HG03342 (cell line): ENCODE results near the gene UGT1A7.

ENCODE experiments used
- ATAC-seq: cut with Tn5 transposase; IDR thresholded peaks from one replicate; pipeline ENCODE4 v1.9.1; 2021; ENCODE audit warnings: mild to moderate bottlenecking, moderate library complexity; ENCODE audit not compliant: unreplicated experiment

Gene UGT1A7

DNA sequence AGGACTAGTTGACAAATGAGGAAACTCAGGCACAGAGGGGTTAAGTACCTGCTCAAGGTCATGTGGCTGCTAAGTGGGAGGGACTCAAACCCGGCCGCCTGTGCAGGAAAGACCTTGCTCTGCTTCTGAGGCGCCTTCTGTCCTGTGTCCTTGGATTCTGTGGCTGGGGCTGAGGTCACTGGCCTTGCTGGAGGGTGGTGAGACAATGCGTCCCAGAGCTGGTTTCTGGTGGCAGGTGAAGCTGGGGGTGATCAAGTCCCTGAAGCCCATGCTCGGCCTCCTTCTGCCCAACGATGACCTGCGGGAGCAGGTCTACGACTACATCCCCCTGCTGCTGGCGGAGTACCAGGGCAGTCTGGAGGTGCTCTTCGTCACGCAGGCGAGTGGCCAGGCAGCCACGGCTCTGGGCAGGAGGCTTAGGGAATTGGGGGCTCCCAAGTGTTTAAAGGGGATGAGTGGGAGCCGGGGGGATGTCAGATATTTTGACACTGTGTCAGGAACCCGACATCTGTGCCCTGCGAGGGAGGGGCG is 112.5 kb downstream of the UGT1A7 start:
- ATAC-seq: no peak

DNA sequence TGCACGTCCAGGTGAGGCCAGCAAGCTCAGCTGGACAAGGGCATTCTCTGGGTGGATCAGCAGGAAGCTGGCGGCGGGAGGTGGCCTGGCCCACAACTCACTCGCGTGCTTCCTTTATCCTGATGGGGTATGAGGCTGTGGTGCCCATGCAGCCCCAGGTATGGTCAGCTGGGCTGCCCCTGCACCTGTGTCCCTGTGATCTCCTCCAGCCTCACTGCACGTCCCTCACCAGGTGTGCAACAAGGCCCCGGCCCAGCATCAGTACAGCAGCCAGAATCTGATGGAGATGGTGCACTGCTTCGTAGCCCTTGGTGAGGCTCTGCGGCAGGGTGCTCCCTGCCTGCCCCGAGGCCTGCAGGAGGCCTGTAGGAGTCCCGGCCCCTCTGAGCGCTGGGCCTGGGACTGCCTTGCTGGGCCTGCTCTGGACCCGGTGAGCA is 114.1 kb downstream of the UGT1A7 start:
- ATAC-seq: no peak

DNA sequence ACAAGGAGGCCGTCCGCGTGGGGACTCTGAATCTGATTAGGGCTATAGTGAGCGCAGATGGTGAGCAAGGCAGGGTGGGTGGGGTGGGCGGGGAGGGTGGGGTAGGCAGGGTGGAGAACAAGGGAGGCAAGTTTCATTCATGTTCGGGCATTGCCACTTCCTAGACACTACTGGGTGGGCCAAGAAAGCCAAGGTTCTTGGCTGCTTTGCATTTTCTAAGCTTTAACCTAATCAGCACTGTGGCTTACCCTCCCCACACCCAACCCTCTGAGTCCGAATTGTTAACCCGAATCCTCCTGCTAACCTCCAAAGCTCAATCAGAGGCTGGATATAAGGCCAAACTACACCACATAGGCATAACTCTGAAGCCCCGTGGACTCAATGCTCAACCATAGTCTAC is 114.6 kb downstream of the UGT1A7 start:
- ATAC-seq: no peak

DNA sequence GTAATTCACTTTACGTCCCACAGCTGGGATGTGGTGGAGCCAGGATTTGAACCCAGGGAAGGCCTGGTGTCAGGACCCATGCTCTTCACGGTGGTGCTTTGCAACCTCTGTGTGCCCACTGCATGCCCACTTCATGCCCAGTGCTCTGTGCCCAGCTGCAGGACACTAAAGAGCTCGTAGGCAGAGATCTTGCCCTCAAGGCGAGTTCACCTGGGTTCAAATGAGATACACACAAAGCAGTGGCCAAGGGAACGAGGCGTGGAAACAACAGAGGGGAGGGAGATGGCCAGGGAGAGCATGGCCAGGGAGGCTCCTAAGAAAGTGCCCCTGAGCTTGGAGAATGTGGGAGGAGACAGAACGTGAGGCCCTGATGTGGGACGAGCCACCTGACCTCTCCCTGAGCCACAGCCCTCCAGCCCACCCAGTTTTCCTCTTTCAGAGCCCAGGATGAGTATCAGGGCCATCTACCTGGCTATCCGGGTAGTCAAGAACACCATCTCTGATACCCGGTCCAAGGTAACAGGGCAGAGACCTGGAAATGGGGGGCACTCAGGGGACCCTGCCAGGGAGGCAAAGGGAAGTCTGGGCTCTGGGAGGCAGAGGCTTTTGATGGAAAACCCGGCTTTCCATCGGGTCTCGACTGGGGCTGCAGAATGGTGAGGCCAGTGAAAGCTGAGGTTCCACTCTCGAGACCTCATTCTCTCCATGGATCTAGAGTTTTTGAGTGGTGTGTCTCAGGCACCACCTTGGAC is 116.8 kb downstream of the UGT1A7 start:
- no peak for ATAC-seq

DNA sequence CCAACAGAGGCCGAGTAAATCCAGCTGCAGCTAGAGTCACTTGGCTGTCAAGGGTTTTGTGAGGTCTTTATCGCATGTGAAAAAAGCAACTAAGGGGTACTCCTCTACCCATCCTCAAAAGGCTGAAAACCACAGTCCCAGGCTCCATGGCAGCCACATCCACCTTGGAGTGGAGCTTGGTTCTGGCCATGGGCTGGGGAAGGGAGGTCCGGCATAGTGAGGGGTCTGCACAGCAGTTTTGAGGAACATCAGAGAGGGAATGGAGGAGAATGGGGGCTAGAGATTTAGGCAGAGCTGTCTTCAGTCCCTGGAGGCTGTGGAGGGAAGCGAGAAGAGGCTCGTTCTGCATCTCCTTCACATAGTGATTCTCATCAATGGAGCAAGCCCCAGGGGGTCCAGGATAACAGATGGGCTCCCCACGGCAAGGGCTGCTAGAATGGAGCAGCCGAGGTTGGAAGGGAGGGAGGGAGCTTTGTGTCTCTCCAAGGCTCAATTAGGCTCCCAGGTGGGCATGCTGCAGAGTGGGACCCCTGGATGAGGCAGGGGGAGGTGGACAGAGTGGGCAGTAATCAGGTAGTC is 117.5 kb downstream of the UGT1A7 start:
- no peak for ATAC-seq

DNA sequence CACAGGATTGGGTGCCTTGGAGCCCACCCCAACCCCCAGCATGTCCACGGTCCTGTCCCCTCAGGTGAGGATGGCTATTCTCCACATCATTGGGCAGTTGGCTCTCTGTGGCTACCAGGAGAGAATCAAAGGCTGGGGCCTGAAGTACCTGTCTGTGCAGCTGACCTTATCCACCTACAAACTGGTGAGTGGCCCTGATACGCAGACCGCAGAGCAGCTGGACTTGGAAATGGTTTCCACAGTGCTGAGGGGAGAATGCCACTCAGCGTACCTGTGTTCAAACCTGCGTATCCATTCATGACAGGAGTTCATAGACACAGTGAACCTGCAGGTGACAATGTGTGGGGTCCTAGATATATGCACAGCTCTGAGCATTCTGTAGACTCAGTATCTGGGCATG is 118.0 kb downstream of the UGT1A7 start:
- no peak for ATAC-seq

DNA sequence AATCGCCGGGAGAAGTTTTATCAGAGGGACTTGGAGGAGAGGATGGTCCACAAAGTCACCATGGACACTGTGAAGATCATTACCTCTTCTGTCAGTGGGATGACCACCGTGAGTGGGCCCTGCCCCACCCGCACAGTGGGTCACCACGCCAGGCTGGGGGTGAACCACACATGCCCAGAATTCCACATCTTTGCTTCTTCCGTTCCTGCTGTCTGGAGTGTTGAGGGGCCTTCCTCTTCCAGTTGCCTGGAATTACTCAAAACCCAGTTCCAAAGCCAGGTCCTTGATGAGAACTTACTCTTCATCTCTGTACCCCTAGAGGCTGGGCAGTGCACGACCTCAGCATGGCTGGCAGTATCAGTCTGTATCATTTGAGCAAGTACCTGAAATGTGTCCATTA is 118.5 kb downstream of the UGT1A7 start:
- ATAC-seq: no peak

DNA sequence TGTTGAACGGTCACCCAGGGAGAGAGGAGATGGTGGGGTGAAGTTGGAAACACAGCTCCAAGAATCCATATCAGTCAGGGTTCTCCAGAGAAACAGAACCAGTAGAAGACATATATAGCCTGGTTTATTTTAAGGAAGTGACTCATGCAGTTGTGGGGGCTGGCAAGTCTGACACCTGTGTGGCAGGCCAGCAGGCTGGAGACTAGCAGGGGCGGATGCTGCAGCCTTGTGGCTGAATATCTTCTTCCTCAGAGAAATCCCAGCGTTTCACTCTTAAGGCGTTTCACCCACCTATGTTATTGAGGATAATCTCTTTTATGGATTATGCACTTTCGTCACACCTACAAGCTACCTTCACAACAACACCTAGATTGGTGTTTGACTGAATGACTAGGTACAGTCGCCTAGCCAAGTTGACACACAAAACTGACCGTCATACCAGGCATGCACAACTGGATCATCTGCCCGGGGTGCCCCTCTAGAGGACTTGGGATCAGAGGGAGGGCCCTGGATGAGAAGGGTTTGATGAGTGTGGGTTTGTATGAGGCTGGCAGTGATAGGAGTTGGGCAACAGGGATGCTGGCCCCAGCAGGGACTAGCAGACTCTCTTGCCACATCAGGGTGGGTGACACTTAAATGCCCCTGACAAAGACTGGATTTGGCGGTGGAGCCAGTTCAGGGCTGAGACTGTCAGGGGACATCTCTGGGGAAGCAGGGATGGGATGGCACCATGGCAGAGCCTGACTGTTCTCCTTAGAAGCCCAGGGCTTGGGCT is 119.8 kb downstream of the UGT1A7 start:
- no peak for ATAC-seq

DNA sequence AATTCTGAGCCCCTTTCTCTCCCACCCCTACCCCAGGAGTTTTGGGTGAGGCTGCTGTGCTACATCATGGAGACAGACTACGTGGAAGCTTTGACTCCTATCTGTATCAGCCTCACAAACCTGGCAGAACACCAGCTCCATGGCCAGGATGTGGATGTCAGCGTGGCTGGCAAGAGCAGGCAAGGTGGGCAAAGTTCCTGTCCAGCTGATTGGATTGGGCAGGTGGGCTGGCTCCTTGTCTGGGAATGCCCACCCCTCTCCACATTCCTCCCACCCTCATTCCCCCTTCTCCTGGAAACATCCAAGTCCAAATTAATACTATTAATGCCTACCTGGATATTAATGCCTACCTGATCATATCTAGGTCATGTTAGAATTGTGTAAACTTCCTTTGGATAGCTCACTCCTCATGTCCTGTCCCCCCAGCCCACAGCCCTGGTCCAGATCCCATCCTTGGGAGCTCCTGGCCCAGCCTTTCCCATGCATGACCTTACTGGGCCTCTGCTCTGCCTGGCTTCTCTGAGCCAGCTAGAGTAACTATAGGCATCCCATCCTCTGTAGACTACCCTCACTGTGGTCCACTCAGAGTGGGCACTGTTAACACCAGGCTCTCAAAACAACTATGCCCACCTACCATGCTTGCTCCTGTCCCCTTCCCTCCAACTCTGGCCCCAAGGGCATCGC is 120.6 kb downstream of the UGT1A7 start:
- ATAC-seq: no peak

DNA sequence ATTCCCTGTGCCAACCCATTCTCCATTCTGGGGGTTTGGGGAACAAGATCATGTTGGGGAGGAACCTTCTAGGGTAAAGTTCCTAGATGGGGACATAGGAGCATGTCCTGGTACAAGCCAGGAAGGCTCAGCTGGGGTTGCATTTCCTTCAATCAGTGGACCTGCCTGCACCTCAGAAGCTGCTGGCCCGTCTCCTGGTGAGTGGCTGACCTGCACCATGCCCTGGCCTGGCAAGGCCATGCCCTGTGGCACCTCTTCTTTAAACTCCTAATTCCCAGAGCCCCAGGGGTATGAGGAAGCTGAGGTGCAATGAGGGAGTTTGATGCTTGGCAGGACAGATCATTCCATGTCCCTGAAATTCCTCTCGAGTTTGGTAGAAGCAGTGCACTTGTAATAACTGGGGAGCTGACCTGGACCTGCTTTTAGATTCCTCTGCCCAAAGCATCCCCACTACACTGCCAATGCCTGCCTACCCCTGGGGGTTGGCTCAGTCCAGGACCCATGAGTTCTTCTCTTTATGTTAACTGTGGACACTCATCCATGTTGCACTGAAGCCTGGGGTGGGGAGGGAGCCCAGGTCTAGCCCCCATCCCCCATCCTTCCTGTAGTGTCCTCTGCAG is 121.7 kb downstream of the UGT1A7 start:
- ATAC-seq: no peak

DNA sequence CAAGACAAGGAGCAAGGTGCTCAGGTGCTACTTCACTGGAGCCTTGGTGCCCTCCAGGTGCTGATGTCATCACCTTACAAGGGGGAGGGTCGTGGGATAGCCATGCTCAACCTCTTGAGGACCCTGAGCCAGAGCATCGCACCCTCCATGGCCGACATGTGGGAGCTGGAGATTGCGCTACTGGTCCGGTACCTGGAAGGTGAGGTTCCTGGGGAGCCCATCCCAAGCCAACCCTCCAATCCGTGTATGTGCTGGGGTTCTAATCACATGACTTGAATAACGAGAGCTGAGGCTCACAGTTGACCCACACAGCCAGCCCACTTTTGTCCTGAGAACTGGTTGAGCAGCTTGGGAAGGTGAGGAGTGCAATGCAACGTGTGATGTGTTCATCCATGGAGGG is 122.3 kb downstream of the UGT1A7 start:
- no peak for ATAC-seq

DNA sequence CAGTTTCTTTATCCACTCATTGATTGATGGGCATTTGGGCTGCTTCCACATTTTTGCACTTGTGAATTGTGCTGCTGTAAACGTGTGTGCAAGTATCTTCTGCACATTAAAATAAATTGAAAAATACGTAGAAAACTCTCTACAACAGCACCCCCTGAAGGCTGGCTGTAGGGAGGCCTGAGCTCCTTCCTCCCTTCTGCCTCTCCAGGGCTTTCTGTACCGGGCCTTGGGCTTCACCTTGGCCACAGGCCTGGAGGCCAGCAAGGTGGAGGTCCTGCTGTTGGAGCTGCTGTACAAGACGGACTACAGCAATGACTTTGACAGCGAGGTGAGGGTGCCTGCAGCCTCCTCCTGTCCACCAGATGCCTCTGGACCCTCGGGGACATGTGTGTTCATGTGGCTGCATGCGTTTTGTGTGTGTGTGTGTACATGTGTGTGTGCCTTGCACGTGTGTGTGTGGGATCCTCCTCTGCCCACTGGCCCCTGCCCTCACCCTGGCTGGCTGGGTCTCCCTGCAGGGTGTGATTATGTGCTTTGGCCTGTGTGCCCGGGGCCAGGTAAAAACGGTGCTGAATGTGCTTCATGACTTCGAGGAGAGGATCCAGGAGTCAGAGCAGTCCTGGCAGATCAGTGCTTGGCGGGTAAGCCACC is 125.6 kb downstream of the UGT1A7 start:
- no peak for ATAC-seq

DNA sequence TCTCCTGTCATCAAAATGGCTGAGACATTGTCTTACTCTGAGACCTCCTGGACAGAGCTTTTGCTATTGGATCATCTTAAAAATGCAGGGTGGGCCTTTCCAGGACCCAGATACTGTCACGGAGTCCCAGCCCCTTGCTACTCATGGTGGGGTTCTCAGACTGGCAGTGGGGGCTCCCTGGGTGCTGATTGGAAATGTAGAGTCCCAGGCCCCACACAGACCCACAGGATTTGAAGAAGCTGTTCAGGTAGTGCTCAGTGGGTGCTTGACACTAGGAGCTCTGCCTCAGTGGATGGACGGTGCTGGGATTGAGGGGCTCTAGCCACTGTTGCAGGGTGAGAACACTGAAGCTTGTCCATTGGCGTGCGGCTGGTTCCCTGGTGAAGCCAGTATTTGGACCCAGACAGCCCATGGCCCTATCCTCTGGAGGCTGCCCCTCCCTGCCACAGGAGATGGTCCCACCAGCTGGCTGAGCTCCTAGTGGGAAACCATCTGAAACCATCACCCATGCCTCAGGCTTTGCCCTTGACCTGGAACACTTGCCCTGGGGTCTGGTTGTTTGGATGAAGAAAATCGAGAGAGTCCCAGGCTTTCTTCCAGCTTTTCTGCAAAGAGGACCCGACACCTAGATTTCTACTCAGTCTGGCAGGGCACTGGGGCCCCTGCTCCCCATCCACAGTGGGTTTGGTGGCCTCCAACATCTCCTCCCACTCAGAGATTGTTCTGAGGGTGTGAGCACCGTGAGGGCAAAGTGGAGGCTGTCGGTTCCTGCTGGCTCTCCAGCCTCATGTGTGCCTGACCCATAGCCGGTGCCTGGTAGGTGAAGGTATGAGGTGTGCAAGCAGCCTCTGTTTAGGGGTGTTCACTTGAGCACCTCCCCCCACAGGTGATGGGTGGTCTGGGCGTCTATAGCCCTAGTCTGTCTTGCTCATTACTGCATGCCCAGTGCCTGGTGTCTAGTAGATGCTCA is 126.5 kb downstream of the UGT1A7 start:
- ATAC-seq: no peak

DNA sequence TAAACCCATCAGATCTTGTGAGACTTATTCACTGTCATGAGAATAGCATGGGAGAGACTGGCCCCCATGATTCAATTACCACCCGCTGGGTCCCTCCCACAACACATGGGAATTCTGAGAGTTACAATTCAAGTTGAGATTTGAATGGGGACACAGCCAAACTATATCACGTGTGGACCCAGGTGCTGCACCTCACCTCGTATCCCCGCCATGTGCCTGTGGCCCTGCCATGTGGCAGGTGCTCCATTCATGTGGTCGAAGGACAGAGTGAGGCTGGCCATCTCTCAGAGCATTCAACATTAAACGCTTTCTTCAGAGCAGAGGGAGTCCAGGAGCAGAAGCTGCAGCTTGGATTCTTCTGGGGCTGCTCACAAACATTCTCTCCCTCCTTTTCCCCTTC is 128.7 kb downstream of the UGT1A7 start:
- ATAC-seq: no peak

DNA sequence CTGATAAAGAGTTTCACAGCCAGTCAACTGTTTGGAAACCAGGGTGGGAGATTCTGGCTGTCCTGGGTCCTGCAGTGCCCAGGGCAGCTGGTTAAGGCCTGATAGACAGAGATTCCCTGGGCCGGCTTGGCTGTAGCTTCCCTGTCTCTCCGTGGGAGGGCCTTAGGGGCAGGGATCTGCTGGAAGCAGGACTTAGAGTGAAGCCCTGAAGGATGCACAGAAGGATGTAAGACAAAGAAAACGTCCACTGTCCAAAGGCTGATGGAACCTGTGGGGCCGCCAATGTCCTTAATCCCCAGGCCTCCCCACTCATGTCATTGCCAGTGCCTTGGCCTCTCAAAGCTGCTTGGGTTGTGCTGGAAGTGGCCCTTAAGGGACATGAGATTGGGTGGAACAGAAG is 129.4 kb downstream of the UGT1A7 start:
- ATAC-seq: no peak

DNA sequence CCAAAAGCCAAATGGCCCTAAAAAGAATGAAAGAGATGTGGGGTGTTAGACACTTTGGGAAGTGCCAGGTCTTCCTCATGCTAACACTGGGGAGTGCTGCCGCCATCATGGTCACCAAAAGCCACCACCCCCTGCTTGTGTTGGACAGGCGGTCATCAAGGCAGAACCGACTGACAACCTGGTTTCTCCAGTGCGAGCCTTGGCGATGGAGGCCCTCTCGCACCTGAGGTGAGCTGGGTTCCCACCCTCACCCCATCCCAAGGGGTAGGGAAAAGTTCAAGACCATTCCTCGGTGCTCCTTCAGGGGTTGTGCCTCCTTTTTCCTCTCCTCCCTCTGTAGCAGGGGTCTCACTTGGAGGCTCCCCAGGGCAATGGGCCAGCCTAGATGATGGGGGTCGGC is 130.0 kb downstream of the UGT1A7 start:
- ATAC-seq: no peak

DNA sequence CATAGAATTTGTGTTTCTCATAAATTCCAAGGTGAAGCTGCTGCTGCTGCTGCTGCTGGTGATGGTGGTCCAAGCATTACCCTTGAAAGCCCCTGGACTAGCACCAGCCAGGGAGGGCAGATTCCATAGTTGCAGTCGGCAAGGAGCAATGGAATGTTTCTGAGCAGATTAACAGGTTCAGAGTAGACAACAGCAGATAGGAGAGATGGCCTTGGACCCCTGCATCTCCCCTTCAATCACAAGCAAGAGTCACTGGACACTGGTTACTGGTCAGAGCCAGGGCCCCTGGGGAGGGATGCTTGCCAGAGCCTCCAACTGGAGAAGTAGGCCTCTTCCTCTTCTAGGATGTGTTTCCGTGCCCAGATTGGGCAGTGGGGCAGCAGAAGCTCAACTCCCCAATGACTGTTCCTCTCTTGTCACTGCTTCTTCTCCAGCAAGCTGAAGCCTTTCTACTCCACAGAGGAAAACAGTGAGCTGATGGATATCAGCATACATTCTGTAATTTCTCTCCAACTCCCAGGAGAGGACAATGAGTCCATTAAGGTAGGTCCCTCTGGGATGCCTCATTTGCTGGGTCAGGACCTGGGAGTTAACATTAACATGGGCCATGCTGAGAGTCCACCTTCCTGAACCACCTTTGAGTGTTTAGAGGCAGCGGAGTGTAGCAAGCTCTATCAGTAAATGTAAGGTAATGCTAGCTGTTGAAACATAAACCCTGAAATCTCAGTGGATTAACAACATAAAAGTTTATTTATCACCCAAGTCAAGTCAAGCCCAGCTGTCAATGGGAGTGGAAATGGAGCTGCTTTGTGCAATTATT is 131.7 kb downstream of the UGT1A7 start:
- ATAC-seq: no peak
